Neural crest cell (in vitro differentiated cells): ENCODE results near the gene CNPPD1. TPM values are rescaled to one million over a fixed set of nuclear protein-coding genes. Genes with fewer than 3 reads are reported as not detected.

ENCODE experiments used
- DNase-seq: peaks from one replicate; pipeline ENCODE4 v3.0.0; 2021; ENCODE audit warnings: low read depth, mixed read lengths, low spot score
- H3K27ac Mint-ChIP-seq: one replicate; pipeline ENCODE4 v1.8.0; 2021; ENCODE audit warnings: mild to moderate bottlenecking, mixed read lengths; ENCODE audit not compliant: unreplicated experiment
- H3K27me3 Mint-ChIP-seq: 2 replicates; pipeline ENCODE4 v1.8.0; 2021; ENCODE audit warnings: low read depth, mild to moderate bottlenecking, mixed read lengths
- H3K36me3 Mint-ChIP-seq: 2 replicates; pipeline ENCODE4 v1.8.0; 2021; ENCODE audit warnings: low read depth, mild to moderate bottlenecking, mixed read lengths
- H3K4me1 Mint-ChIP-seq: 2 replicates; pipeline ENCODE4 v1.8.0; 2021; ENCODE audit warnings: mixed read lengths
- H3K4me3 Mint-ChIP-seq: one replicate; pipeline ENCODE4 v1.8.0; 2021; ENCODE audit warnings: mild to moderate bottlenecking, mixed read lengths
- H3K9me3 Mint-ChIP-seq: 2 replicates; pipeline ENCODE4 v1.8.0; 2021; ENCODE audit warnings: mixed read lengths
- total RNA-seq: library from RNA; stranded (reverse); gene quantifications from 2 replicates; pipeline ENCODE4 v1.2.1, GENCODE V29; 2021
- TF ChIP-seq, protein P1 (sequence below): fragments of 200-600 bp; sonication (generic); conservative IDR thresholded peaks from 2 replicates; pipeline ENCODE4 v1.5.0; 2021; ENCODE audit warnings: antibody characterized with exemption, mild to moderate bottlenecking

CNPPD1 gene
- total RNA-seq, 1 donor from 2014 or later, result 42.1 TPM

DNA sequence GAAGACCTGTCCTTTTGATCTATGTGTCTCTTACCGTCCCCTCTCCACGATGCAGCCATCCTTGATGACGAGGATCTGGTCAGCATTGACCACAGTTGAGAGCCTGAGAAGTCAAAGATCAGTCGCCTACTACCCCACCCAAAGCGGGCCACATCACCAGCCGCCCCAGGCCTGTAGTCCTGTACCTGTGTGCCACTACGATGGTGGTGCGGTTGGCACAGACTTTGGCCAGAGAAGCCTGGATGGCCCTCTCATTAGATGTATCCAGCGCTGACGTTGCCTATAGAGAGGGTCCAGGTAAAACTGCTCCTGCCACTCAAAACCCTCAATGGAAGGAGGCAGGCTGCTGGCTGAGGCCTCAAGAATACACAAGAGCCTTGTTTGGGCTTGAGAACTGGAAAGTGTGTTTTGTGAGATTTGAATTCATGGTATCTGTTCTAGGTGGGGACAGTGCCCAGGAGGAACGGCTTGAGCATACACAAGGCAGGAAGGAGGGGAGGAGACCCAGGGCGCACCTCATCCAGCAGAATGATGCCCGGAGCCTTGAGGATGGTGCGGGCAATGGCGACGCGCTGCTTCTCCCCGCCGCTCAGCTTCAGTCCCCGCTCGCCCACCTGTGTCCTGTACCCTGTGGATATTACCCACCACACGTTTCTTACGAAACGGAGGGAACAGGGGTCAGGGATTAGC lies 33.6 kb upstream of the CNPPD1 start:
- no peak for DNase-seq
- no peak overlapping the region for H3K4me3 Mint-ChIP-seq
- H3K27me3 Mint-ChIP-seq, result peaks cover 3% of the 10 kb centered on the region
- peak overlapping the region; percentile 92 for H3K27ac Mint-ChIP-seq
- TF ChIP-seq, protein P1, sequence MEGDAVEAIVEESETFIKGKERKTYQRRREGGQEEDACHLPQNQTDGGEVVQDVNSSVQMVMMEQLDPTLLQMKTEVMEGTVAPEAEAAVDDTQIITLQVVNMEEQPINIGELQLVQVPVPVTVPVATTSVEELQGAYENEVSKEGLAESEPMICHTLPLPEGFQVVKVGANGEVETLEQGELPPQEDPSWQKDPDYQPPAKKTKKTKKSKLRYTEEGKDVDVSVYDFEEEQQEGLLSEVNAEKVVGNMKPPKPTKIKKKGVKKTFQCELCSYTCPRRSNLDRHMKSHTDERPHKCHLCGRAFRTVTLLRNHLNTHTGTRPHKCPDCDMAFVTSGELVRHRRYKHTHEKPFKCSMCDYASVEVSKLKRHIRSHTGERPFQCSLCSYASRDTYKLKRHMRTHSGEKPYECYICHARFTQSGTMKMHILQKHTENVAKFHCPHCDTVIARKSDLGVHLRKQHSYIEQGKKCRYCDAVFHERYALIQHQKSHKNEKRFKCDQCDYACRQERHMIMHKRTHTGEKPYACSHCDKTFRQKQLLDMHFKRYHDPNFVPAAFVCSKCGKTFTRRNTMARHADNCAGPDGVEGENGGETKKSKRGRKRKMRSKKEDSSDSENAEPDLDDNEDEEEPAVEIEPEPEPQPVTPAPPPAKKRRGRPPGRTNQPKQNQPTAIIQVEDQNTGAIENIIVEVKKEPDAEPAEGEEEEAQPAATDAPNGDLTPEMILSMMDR, result no peak
- H3K4me1 Mint-ChIP-seq, result peaks cover 21% of the 10 kb centered on the region
- peaks cover 4% of the 10 kb centered on the region for H3K36me3 Mint-ChIP-seq
- no peaks in the 10 kb centered on the region for H3K9me3 Mint-ChIP-seq

- TF ChIP-seq, protein P1, result no peak
Measured at GRCh38 chr2:219209236-219210195, 32.8 kb upstream of the CNPPD1 start.

GRCh38 chr2:219207884-219208740 lies 31.4 kb upstream of the CNPPD1 start:
- peak overlapping the region; percentile 92 for H3K27ac Mint-ChIP-seq
- H3K4me3 Mint-ChIP-seq, result peak overlapping the region; percentile 92
- peaks cover 21% of the 10 kb centered on the region for H3K4me1 Mint-ChIP-seq
- peaks cover 3% of the 10 kb centered on the region for H3K27me3 Mint-ChIP-seq
- H3K9me3 Mint-ChIP-seq, result peaks cover 2% of the 10 kb centered on the region
- TF ChIP-seq, protein P1, result no peak
- DNase-seq, result no peak
- peaks cover 4% of the 10 kb centered on the region for H3K36me3 Mint-ChIP-seq

More at GRCh38 chr2:219209236-219210195, 32.8 kb upstream of the CNPPD1 start:
- Mint-ChIP-seq H3K4me3 (peak overlapping the region; percentile 80), H3K9me3 (peaks cover under 1% of the 10 kb centered on the region), H3K36me3 (peaks cover 4% of the 10 kb centered on the region), H3K27ac (peak overlapping the region; percentile 92), H3K4me1 (peaks cover 21% of the 10 kb centered on the region), H3K27me3 (peaks cover 3% of the 10 kb centered on the region)
- no peak for DNase-seq

- no peak for DNase-seq
- H3K36me3 Mint-ChIP-seq, result peaks cover 4% of the 10 kb centered on the region
- TF ChIP-seq, protein P1, result no peak
- peak overlapping the region; percentile 92 for H3K4me3 Mint-ChIP-seq
- peaks cover 21% of the 10 kb centered on the region for H3K4me1 Mint-ChIP-seq
- H3K27me3 Mint-ChIP-seq, result peaks cover 3% of the 10 kb centered on the region
- H3K27ac Mint-ChIP-seq, result peak overlapping the region; percentile 64
- H3K9me3 Mint-ChIP-seq, result peaks cover 2% of the 10 kb centered on the region
Measured at GRCh38 chr2:219207134-219207883, 30.6 kb upstream of the CNPPD1 start.
